ENCODE results near the gene SPAG16.

- TF ChIP-seq CTCF (IDR thresholded peaks at IDR 0.05 in 4 of 5, conservative IDR thresholded peaks at IDR 0.05 in 1 of 5) (no peak), POLR2A (IDR thresholded peaks at IDR 0.05) (no peak)
Measured at GRCh38 chr2:214311031-214311533, 1026.8 kb downstream of the SPAG16 start.
